HG03045 (cell line): Measurements from ENCODE around the gene EXOC6.
"Not testable (repeated sequence)": the region's sequence is repeated elsewhere in the genome, so short reads cannot be mapped to it uniquely, and the experiment has no call there.

Source experiments
- ATAC-seq: cut with Tn5 transposase; IDR thresholded peaks from one replicate; pipeline ENCODE4 v1.9.1; 2021; ENCODE audit warnings: mild to moderate bottlenecking, moderate library complexity; ENCODE audit not compliant: unreplicated experiment

EXOC6 gene

GRCh38 chr10:92931597-92931996 lies 83.3 kb downstream of the EXOC6 start:
- no peak for ATAC-seq

GRCh38 chr10:92937876-92938275 lies 89.6 kb downstream of the EXOC6 start:
- no peak for ATAC-seq

GRCh38 chr10:92938841-92939240 lies 90.5 kb downstream of the EXOC6 start:
- no peak for ATAC-seq

- ATAC-seq: no peak
These were observed 93.9 kb downstream of the EXOC6 start for GRCh38 chr10:92942226-92942625.

GRCh38 chr10:92946491-92946890 lies 98.2 kb downstream of the EXOC6 start:
- ATAC-seq: no peak

- not testable (repeated sequence) for ATAC-seq
These were observed 104.3 kb downstream of the EXOC6 start for GRCh38 chr10:92952573-92952972.

- no peak for ATAC-seq
These were observed 109.1 kb downstream of the EXOC6 start for GRCh38 chr10:92957223-92958010.

- ATAC-seq: no peak
These were observed 113.3 kb downstream of the EXOC6 start for GRCh38 chr10:92961638-92962037.

GRCh38 chr10:92965314-92965713 lies 117.0 kb downstream of the EXOC6 start:
- ATAC-seq: no peak

- ATAC-seq: no peak
These were observed 119.3 kb downstream of the EXOC6 start for GRCh38 chr10:92967641-92968040.

GRCh38 chr10:92969151-92969550 lies 120.8 kb downstream of the EXOC6 start:
- no peak for ATAC-seq

GRCh38 chr10:92970301-92971070 lies 122.2 kb downstream of the EXOC6 start:
- ATAC-seq: no peak

- ATAC-seq: no peak
These were observed 123.9 kb downstream of the EXOC6 start for GRCh38 chr10:92972066-92972870.

- ATAC-seq: no peak
These were observed 124.6 kb downstream of the EXOC6 start for GRCh38 chr10:92972886-92973285.

GRCh38 chr10:92976278-92976677 lies 128.0 kb downstream of the EXOC6 start:
- not testable (repeated sequence) for ATAC-seq

GRCh38 chr10:92989250-92989649 lies 140.9 kb downstream of the EXOC6 start:
- no peak for ATAC-seq

GRCh38 chr10:92990615-92991014 lies 142.3 kb downstream of the EXOC6 start:
- ATAC-seq: no peak

- no peak for ATAC-seq
These were observed 143.2 kb downstream of the EXOC6 start for GRCh38 chr10:92991513-92991912.

GRCh38 chr10:92993699-92994272 lies 145.5 kb downstream of the EXOC6 start:
- ATAC-seq: no peak

- ATAC-seq: no peak
These were observed 147.2 kb downstream of the EXOC6 start for GRCh38 chr10:92995509-92995908.

- no peak for ATAC-seq
These were observed 149.3 kb downstream of the EXOC6 start for GRCh38 chr10:92997620-92998019.
